HepG2 (cell line): ENCODE data around the gene CACNA2D3. TPM values are rescaled to one million over a fixed set of nuclear protein-coding genes. Genes with fewer than 3 reads are reported as not detected.

Experiments
- ATAC-seq: fragments of 200-7000 bp; cut with Tn5 transposase; 3 replicates; pipeline ENCODE4 v1.9.1; 2020; ENCODE audit warnings: mild to moderate bottlenecking, moderate library complexity
- BruUV-seq: library from RNA; stranded (reverse); fragments of 400-500 nt; replicated peaks from 2 replicates; lab custom pipeline; 2021; lab: Mats Ljungman, UMichigan
- CTCF ChIA-PET: fragments of 300-600 bp; formaldehyde crosslinking; extraction: SDS; loops from one replicate; lab custom pipeline; 2021; ENCODE audit warnings: low total read pairs, inconsistent platforms, low intra/inter-chr PET ratio; lab: Yijun Ruan, JAX
- POLR2A ChIA-PET: fragments of 350-600 bp; sonication (Branson Sonifier 250); formaldehyde crosslinking; loops from one replicate; lab custom pipeline; 2020; ENCODE audit warnings: antibody characterized with exemption, inconsistent platforms; lab: Yijun Ruan, JAX
- DNase-seq: peaks from one replicate; pipeline ENCODE4 v3.0.0-alpha.2; 2015; ENCODE audit warnings: low spot score
- FAIRE-seq: peaks from 3 replicates; lab custom pipeline; 2011; peaks lifted over from hg19 to GRCh38; lab: Jason Lieb, UNC
- H2AFZ ChIP-seq: one replicate; pipeline ENCODE4 v1.6.1; 2011; ENCODE audit warnings: low read length, inconsistent platforms
- H3K27ac ChIP-seq: fragments of 300-600 bp; 3 replicates; pipeline ENCODE4 v1.8.0; 2011; ENCODE audit warnings: mixed run types, mild to moderate bottlenecking, mixed read lengths, low read length, inconsistent platforms; ENCODE audit not compliant: insufficient read depth; ENCODE audit errors: extremely low read length
- H3K27me3 ChIP-seq, 2 experiments: fragments of 200-600 bp in 1 of 2; 2 replicates in 1 of 2; 3 replicates in 1 of 2; pipeline versions ENCODE4 v1.6.0 to v1.8.0; 2011; ENCODE audit warnings: low read length in 2 of 2, mild to moderate bottlenecking in 2 of 2, moderate library complexity in 2 of 2, inconsistent platforms in 1 of 2; ENCODE audit not compliant: insufficient read depth in 2 of 2, control insufficient read depth in 1 of 2
- H3K36me3 ChIP-seq, 2 experiments: fragments of 200-600 bp in 1 of 2; replicated peaks in 1 of 2; 2 replicates in 1 of 2; 3 replicates in 1 of 2; pipeline versions ENCODE4 v1.5.1 to v1.8.0; 2011; ENCODE audit warnings: low read length in 2 of 2, inconsistent platforms in 1 of 2; ENCODE audit not compliant: insufficient read depth in 2 of 2, control insufficient read depth in 1 of 2
- H3K4me1 ChIP-seq: 2 replicates; pipeline ENCODE4 v1.5.1; 2012; ENCODE audit warnings: low read length, inconsistent platforms; ENCODE audit not compliant: insufficient read depth
- H3K4me2 ChIP-seq: 2 replicates; pipeline ENCODE4 v1.6.0; 2011; ENCODE audit warnings: low read depth, low read length, inconsistent platforms
- H3K4me3 ChIP-seq, 3 experiments: fragments of 200-600 bp in 1 of 3; sonication (generic), shearing (Covaris generic) in 1 of 3; replicated peaks in 1 of 3; 2 replicates each; pipeline ENCODE4 v1.5.1; 2011 to 2016; ENCODE audit warnings: low read length in 3 of 3, inconsistent platforms in 2 of 3, low read depth in 2 of 3, mild to moderate bottlenecking in 2 of 3, control low read depth in 1 of 3, mixed read lengths in 1 of 3; ENCODE audit not compliant: insufficient read depth in 1 of 3
- H3K79me2 ChIP-seq: one replicate; pipeline ENCODE4 v1.6.1; 2011; ENCODE audit warnings: low read length, inconsistent platforms; ENCODE audit not compliant: insufficient read depth
- H3K9ac ChIP-seq: 2 replicates; pipeline ENCODE4 v1.6.0; 2011; ENCODE audit warnings: mild to moderate bottlenecking, low read depth, low read length, inconsistent platforms; ENCODE audit not compliant: insufficient read depth
- H3K9me3 ChIP-seq: 2 replicates; pipeline ENCODE4 v1.5.1; 2012; ENCODE audit warnings: mild to moderate bottlenecking, low read length
- H4K20me1 ChIP-seq: 2 replicates; pipeline ENCODE4 v1.6.0; 2011; ENCODE audit warnings: inconsistent platforms, mild to moderate bottlenecking, low read length, moderate library complexity; ENCODE audit not compliant: insufficient read depth
- CBX1 ChIP-seq: IDR thresholded peaks from one replicate; pipeline ENCODE4 v1.6.1; 2016; ENCODE audit warnings: antibody characterized with exemption, low read depth
- EHMT2 ChIP-seq: fragments of 200-600 bp; sonication (generic); IDR thresholded peaks from 2 replicates; pipeline ENCODE4 v1.7.0; 2017; ENCODE audit warnings: antibody characterized with exemption, low read depth, low read length, borderline replicate concordance
- ETV5 ChIP-seq: IDR thresholded peaks from 2 replicates; pipeline ENCODE4 v1.6.1; 2018; ENCODE audit warnings: missing biosample characterization, missing genetic modification reagents, inconsistent platforms, borderline replicate concordance
- GFI1 ChIP-seq: sonication (generic); formaldehyde crosslinking; IDR thresholded peaks from 2 replicates; pipeline ENCODE4 v1.5.0; 2020; ENCODE audit warnings: missing genetic modification reagents, mild to moderate bottlenecking, borderline replicate concordance
- HHEX ChIP-seq: IDR thresholded peaks from 2 replicates; pipeline ENCODE4 v1.6.1; 2016; ENCODE audit warnings: control low read depth
- KDM2A ChIP-seq: sonication (generic); formaldehyde crosslinking; IDR thresholded peaks from 2 replicates; pipeline ENCODE4 v1.4.0; 2020; ENCODE audit warnings: low read depth, missing genetic modification reagents, borderline replicate concordance
- KMT2B ChIP-seq: IDR thresholded peaks from 2 replicates; pipeline ENCODE4 v1.6.1; 2016; ENCODE audit warnings: missing genetic modification reagents, missing compliant biosample characterization
- MIER3 ChIP-seq: IDR thresholded peaks from 2 replicates; pipeline ENCODE4 v1.6.1; 2016; ENCODE audit warnings: missing compliant biosample characterization, borderline replicate concordance
- PTBP1 ChIP-seq: fragments of 200-400 bp; formaldehyde crosslinking; IDR thresholded peaks from 2 replicates; pipeline ENCODE4 v1.6.1; 2018; ENCODE audit warnings: low read length, low read depth; ENCODE audit not compliant: poor library complexity, severe bottlenecking
- SATB2 ChIP-seq: sonication (generic); formaldehyde crosslinking; IDR thresholded peaks from 2 replicates; pipeline ENCODE4 v1.5.0; 2020; ENCODE audit warnings: missing genetic modification reagents
- SNAPC5 ChIP-seq: sonication (generic); formaldehyde crosslinking; IDR thresholded peaks from 2 replicates; pipeline ENCODE4 v1.8.1; 2023; ENCODE audit warnings: mild to moderate bottlenecking, missing genetic modification reagents, borderline replicate concordance
- STAT6 ChIP-seq: sonication (generic); formaldehyde crosslinking; IDR thresholded peaks from 2 replicates; pipeline ENCODE4 v1.4.0; 2020; ENCODE audit warnings: missing genetic modification reagents, mild to moderate bottlenecking, borderline replicate concordance
- TMF1 ChIP-seq: sonication (generic); formaldehyde crosslinking; IDR thresholded peaks from 2 replicates; pipeline ENCODE4 v1.8.1; 2022; ENCODE audit warnings: low read depth, missing genetic modification reagents
- ZBTB4 ChIP-seq: sonication (generic); formaldehyde crosslinking; IDR thresholded peaks from 2 replicates; pipeline ENCODE4 v1.4.0; 2020; ENCODE audit warnings: missing genetic modification reagents, mild to moderate bottlenecking, borderline replicate concordance
- ZNF335 ChIP-seq: sonication (generic); formaldehyde crosslinking; IDR thresholded peaks from 2 replicates; pipeline ENCODE4 v1.4.0; 2020; ENCODE audit warnings: missing genetic modification reagents
- ZNF33B ChIP-seq: sonication (generic); formaldehyde crosslinking; IDR thresholded peaks from 2 replicates; pipeline ENCODE4 v1.5.1; 2020; ENCODE audit warnings: mild to moderate bottlenecking, missing genetic modification reagents
- ZNF569 ChIP-seq: sonication (generic); formaldehyde crosslinking; IDR thresholded peaks from 2 replicates; pipeline ENCODE4 v1.5.0; 2020; ENCODE audit warnings: mild to moderate bottlenecking, missing genetic modification reagents, moderate library complexity, borderline replicate concordance
- ZNF713 ChIP-seq: sonication (generic); formaldehyde crosslinking; IDR thresholded peaks from 2 replicates; pipeline ENCODE4 v1.4.0; 2020; ENCODE audit warnings: mild to moderate bottlenecking, missing genetic modification reagents
- ZNF816 ChIP-seq: sonication (generic); formaldehyde crosslinking; IDR thresholded peaks from 2 replicates; pipeline ENCODE4 v1.8.0; 2022; ENCODE audit warnings: missing genetic modification reagents, mild to moderate bottlenecking, borderline replicate concordance
- WGBS: methylation state at CpG from one replicate; pipeline ENCODE4 v1.1.6; 2017; ENCODE audit warnings: low lambda C conversion rate; 5-methylcytosine and 5-hydroxymethylcytosine counted together
- in situ Hi-C: cut with HindIII; loops from 2 replicates; pipeline ENCODE4 v1.10.0; 2017; ENCODE audit warnings: low pct_unique_long_range_greater_than_20kb; ENCODE audit not compliant: extremely low pct_ligation_motif_present
- intact Hi-C: fragments of 100-400 bp; cut with micrococcal nuclease; formaldehyde crosslinking; loops from one replicate; pipeline ENCODE4 v1.10.0; 2022; ENCODE audit not compliant: unreplicated experiment
- polyA plus RNA-seq, 8 experiments: library from polyadenylated mRNA; depleted of rRNA in 3 of 8; stranded (reverse) in 7 of 8; unstranded in 1 of 8; fragments of >200 nt; fragmentation: Illumina TruSeq in 4 of 8; extraction: Trizol in 4 of 8; gene quantifications; 2 replicates each; pipeline versions ENCODE4 v1.2.1 to v1.2.3, GENCODE V29; 2011 to 2016; ENCODE audit warnings: low read depth in 4 of 8, missing spikeins in 1 of 8, mixed read lengths in 1 of 8; ENCODE audit not compliant: insufficient read depth in 1 of 8
- total RNA-seq, 5 experiments: library from RNA; depleted of rRNA; stranded (reverse); fragments of >200 nt; fragmentation: Illumina TruSeq; extraction: Trizol; gene quantifications; 2 replicates each; pipeline ENCODE4 v1.2.3, GENCODE V29; 2016; ENCODE audit warnings: low read depth in 1 of 5

Gene CACNA2D3
- total and polyA plus RNA-seq, 2 of the 13 experiments (the other 11 are each of a cell fraction or from before 2014, with no cell fraction given): not detected

GRCh38 chr3:55014906-55015305 lies 892.6 kb downstream of the CACNA2D3 start:
- Histone ChIP-seq H3K27me3 (no peaks in the 10 kb centered on the region; a peak in 1 of 5 replicates), H3K9ac (no peak overlapping the region), H3K4me2 (no peak overlapping the region), H4K20me1 (no peaks in the 10 kb centered on the region), H3K79me2 (no peaks in the 10 kb centered on the region), H3K36me3 (no peaks in the 10 kb centered on the region), H2AFZ (no peak overlapping the region), H3K4me3 (no peak overlapping the region), H3K27ac (no peak overlapping the region), H3K4me1 (no peaks in the 10 kb centered on the region), H3K9me3 (no peaks in the 10 kb centered on the region)
- ATAC-seq (no peak), DNase-seq (no peak), FAIRE-seq (no peak)
- 11% methylated on average over 5 of the region's 5 CpGs for WGBS
- intact Hi-C loops (no loop called here), in situ Hi-C loops (no loop called here)
- BruUV-seq: no TSS peak
- ChIA-PET CTCF (no interaction called here), POLR2A (no interaction called here)
- TF ChIP-seq GFI1 (CRISPR knock-in tag): no peak
- no peak for TF ChIP-seq PTBP1
- no peak for TF ChIP-seq ZNF569 (CRISPR knock-in tag)
- TF ChIP-seq SNAPC5 (CRISPR knock-in tag): no peak
- TF ChIP-seq ZBTB4 (CRISPR knock-in tag): no peak
- TF ChIP-seq ETV5 (CRISPR knock-in tag): no peak
- TF ChIP-seq MIER3: no peak
- TF ChIP-seq ZNF335 (CRISPR knock-in tag): no peak
- TF ChIP-seq KDM2A: no peak
- TF ChIP-seq ZNF33B (CRISPR knock-in tag): no peak
- TF ChIP-seq CBX1: no peak
- TF ChIP-seq TMF1 (CRISPR knock-in tag): no peak
- TF ChIP-seq HHEX (CRISPR knock-in tag): no peak
- TF ChIP-seq ZNF816 (CRISPR knock-in tag): no peak
- TF ChIP-seq SATB2 (CRISPR knock-in tag): no peak
- TF ChIP-seq KMT2B (CRISPR knock-in tag): no peak
- no peak for TF ChIP-seq STAT6 (CRISPR knock-in tag)
- TF ChIP-seq ZNF713 (CRISPR knock-in tag): no peak
- no peak for TF ChIP-seq EHMT2
